HG03139 (cell line): ENCODE data around the gene SPNS2.

ENCODE experiments used
- ATAC-seq: cut with Tn5 transposase; IDR thresholded peaks from one replicate; pipeline ENCODE4 v1.9.1; 2021; ENCODE audit not compliant: unreplicated experiment

Gene SPNS2

DNA sequence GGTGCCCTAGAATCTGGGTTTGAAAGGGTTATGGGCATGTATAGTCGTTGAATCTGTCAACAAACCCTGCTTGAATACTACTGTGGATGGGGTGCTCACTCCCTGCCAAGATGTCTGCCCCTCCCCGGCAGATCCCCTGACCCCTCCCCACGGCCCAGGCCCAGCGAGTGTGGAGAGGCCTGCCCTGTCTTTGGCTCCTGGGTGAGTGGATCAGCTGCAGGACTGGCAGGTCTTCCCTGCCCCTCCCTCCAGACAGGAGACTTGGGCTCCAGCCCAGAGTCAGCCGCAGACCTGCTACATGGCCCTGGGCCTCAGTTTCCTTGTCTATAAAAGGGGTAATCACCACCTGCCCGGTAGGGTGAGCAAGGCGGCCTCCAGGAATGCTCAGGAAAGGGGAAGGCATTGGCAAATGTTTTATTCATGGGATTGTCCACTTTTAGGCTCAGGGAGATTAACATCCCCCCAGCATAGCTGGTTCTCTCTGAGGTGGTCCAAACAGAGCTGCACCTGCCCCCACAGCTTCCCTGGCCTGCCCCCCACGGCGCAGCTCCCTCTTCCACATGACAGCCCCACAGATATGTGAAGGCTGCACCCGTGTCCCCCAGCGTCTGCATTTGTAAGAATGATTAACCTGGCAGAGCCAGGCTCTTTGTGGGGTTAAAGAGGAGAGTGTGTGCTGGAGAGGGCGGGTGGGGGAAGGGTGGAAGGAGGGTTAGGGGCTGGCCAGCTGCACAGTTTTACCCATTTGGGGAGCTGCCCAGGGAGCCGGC lies 18.5 kb upstream of the SPNS2 start:
- no peak for ATAC-seq

DNA sequence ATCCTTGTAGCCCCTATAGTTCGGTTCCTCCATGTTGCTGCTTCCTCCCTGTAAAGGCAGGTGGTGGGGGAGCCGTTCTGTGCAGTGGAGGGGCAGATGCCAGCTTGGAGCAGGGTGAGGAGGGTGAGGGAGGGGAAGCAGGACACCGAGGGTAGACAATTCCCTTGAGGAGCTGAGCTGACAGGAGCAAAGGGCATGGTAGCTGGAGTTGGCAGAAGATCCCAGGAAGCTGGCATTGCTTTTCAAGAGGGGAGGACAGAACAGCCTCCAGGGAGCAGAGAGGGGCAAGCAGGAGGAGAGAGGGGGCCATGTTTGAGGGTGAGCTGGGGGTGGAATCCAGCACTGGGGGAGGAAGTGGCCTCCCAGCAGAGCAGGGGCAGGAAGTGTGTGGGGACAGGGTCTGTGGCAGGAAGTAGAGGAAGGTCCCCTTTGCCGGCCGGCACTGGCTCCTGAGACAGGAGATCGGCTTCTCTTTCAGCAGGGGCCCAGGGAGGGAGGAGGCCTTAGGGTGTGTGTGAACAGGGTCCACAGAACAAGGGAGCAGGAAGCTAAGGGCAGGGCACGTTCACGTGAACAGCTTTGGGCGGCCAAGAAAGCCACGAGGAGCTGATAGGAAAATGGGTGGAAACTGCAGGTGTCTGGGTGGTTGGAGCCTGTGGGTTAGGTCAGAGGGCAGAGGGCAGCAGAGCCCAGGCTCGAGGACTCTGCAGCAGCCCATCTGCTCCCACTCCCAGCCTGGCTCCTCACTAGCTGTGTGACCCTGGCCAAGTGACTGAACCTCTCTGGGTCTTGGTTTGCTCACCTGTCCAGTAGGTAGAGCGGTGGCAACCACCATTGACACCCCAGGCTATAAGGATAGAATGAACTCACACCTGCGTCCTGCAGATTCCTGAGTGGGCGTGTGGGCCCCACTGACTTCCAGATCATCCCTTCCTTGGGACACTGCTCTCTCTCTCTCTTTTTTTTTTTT lies 17.5 kb upstream of the SPNS2 start:
- no peak for ATAC-seq

DNA sequence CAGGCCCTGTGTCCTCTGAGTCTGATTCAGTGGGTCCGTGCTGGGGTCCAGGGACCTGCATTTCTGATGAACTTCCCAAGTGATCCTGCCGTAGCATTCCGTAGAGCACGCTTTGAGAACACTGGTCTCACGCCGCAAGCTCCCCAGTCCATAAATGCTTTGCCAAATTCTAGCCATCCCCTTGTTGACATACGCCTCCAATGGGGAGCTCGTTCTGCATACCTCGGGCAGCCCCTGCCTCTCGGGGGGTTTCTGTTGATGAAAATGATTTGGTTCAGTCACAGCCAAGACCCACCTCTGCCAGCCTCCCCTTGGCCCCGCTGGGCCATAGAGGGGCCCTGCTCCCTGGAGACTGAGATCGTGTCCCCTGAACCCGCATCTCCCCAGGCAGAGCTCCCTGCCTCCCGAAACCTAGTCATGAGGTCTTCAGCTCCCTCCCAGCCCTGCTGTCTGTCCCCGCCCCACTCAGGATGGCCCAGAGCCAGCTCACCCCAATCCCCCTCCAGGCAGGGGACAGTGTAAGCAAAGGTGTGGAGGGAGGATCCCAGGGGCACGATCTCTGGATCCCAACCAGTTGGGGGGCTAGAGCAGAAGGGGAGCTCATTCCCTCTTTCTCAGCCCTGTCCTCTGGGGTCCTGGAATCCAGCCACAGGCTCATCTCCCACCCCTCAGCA lies 16.2 kb upstream of the SPNS2 start:
- ATAC-seq, result no peak

- no peak for ATAC-seq
Observed at GRCh38 chr17:4483012-4483840, 15.5 kb upstream of the SPNS2 start.

DNA sequence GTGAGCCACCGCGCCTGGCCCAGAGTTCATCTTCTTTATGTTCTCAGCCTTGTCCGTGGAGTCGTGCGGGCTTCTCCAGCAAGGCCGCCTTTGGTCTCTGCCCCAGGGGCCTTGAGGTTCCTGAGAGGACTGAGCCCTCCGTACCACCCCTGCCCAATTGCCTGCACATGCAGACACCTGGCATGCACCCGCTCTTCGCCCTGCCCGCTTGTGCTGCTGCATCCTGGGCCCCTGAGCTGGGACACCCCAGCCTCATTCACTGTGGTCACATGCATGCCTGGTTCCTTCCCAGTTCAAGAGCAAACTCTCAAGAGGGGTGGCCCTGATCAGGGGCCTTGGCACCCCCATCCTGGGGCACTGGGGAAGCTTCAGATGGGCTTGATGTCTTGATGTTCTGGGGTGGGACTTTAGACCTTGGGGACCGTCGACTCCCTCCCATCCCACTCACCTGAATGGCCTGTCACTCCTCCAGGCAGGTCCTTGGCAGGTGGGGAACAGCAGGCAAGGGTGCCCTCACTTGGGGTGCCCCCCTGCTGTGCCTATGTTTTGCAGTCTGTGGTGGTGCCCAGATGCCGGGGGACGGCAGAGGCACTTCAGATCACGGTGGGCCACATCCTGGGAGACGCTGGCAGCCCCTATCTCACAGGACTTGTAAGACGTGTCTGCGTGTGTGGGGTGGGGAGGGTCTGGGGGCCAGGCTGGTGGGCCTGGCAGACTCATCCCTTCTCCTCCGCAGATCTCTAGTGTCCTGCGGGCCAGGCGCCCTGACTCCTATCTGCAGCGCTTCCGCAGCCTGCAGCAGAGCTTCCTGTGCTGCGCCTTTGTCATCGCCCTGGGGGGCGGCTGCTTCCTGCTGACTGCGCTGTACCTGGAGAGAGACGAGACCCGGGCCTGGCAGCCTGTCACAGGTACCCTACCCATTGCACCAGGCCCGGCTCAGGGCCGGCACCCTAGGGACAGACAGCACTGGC lies 12.7 kb upstream of the SPNS2 start:
- ATAC-seq, result no peak

- ATAC-seq, result no peak
Observed at GRCh38 chr17:4487296-4487695, 11.4 kb upstream of the SPNS2 start.

- no peak for ATAC-seq
Observed at GRCh38 chr17:4487820-4488716, 10.6 kb upstream of the SPNS2 start.

DNA sequence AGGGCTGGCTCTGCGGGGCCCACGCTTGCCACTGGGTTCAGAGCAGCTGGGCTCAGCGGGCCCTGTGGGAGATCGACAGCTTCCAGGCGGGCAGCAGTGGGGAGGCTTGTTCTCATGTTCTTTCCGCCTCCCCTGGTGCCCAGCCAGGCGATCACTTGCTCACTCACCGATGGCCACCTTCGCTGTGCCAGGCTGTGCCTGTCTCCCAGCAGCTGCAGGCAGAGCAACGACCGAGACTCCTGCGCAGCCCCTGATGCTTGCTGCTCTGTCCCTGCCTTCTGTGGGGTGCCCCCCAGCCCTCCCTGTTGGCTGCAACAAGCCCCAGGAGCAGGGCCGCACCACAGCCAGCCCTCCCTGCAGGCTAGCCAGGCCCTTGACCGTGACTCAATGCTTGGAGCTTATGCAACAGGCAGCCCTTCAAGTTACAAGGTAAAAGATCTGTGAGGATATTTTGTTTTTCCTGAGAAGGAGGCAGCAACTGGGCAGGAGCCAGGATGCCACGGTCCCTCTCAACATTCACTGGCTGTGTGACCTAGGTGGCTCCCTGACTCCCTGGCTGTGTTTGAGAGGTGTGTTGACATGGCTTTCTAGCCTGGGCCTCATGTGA lies 9.6 kb upstream of the SPNS2 start:
- no peak for ATAC-seq

GRCh38 chr17:4490109-4490591 lies 8.5 kb upstream of the SPNS2 start:
- no peak for ATAC-seq

- ATAC-seq, result no peak
Observed at GRCh38 chr17:4490637-4491061, 8.0 kb upstream of the SPNS2 start.

DNA sequence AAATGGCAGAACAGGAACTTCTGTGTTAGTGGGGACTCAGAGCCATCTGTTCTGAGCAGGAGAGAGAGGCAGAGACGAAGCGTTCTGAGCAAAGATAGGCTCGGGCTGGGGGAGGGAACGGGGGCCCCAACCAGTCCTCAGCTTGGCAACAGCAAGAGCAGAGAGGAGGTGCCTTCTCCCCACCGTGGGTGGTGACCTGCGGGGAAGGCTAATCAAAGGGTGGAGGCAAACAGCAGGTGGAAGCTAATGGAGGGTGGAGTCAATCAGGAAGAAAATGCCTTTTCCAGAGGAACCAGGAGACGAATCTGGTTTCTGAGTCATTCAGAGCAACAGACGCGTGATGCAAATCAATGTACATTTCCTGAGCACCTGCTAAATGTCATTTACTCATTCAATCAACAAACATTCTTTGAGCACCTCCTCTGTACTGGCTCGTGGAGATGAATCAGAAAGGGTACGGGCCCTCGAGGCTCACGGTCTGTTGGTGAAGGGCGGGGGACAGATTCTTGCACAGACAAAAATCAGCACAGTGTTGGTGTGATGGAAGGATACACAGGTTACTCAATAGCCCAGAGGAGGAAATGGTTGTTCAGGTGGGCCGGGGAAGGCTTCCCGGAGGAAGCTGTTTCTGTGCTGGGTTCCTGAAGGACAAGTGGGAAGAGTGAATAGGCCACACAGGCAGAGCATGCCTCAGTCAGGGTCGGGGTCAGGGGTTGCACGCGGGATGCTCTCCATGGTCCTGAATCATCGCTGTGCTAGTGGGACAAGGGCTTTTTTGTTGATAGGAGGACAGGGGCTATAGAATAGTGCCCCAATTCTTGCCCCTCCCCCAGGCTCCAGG lies 5.7 kb upstream of the SPNS2 start:
- ATAC-seq, result no peak

DNA sequence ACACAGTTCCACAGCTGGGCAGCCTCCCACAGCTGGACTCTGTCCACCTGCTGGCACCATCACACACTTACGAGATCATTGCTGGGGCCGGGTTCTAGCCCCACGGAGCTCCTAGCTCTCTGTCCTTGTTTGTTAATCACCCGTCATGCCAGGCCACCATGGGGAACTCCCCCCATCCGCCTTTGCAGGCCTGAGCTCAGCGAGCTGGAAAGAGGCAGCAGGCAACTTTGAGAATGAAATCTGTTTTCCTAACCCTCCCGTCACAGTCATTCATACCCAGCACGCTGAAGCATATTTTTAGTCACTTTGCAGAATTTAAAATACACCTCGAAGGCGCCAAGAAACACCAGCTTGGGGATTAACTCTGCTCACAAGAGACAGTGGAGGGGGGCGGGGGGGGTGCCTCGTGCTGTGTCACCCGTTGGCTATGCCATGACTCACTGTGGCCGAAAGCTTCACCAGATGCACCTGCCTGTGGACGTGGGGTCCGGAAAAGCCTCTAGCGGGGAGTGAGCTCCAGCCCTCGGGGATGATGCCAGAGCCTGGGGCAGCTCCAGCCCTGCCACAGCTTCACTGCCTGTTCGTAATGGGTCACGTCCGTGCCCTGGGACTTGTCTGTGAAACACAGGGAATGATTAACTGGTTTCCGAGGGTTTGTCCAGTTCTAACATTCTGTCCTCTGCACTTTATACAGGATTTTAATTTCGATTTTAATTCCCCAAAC lies 1.4 kb upstream of the SPNS2 start:
- ATAC-seq, result no peak

- ATAC-seq, result no peak
Observed at GRCh38 chr17:4499431-4500190, 930 bp downstream of the SPNS2 start.

GRCh38 chr17:4500191-4500571 lies 1.5 kb downstream of the SPNS2 start:
- ATAC-seq, result no peak

- no peak for ATAC-seq
Observed at GRCh38 chr17:4501295-4501949, 2.7 kb downstream of the SPNS2 start.
